ENCODE results near the gene CNTN1.

- no peak for TF ChIP-seq POLR2A (IDR thresholded peaks at IDR 0.05; ENCODE audit: low read length)
- no peak for TF ChIP-seq GATA1 (IDR thresholded peaks at IDR 0.05; ENCODE audit: low read depth, low read length)
These were observed 347.2 kb downstream of the CNTN1 start for GRCh38 chr12:41039461-41039860.
